Kidney tubule cell (primary cell): ENCODE measurements around the gene UNC13B.
"Not testable (repeated sequence)": the region's sequence is repeated elsewhere in the genome, so short reads cannot be mapped to it uniquely, and the experiment has no call there.

ENCODE experiments used
- DNase-seq: peaks from one replicate; pipeline ENCODE4 v3.0.0-alpha.2; 2018; ENCODE audit warnings: low spot score

UNC13B gene

GRCh38 chr9:35163413-35163812 is 1.6 kb downstream of the UNC13B start:
- DNase-seq, result no peak

- peak; percentile 73 for DNase-seq
Measured at GRCh38 chr9:35164711-35165110, 2.9 kb downstream of the UNC13B start.

GRCh38 chr9:35167429-35167828 is 5.6 kb downstream of the UNC13B start:
- not testable (repeated sequence) for DNase-seq

DNA sequence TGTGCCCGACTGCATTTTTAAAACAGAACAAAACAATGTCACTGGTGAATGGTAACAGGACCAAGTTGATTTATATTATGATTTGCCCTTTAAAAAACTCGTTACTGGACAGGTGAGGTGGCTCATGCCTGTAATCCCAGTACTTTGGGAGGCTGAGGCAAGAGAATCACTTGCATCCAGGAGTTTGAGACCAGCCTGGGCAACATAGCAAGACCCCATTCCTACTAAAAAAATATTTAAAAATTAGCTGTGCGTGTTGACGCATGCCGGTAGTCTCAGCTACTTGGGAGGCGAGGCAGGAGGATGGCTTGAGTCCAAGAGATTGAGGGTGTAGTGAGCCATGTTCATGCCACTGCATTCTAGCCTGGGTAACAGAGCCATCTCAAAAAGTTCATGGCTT is 7.2 kb downstream of the UNC13B start:
- DNase-seq, result peak; percentile 23

GRCh38 chr9:35172878-35173277 is 11.1 kb downstream of the UNC13B start:
- no peak for DNase-seq

DNA sequence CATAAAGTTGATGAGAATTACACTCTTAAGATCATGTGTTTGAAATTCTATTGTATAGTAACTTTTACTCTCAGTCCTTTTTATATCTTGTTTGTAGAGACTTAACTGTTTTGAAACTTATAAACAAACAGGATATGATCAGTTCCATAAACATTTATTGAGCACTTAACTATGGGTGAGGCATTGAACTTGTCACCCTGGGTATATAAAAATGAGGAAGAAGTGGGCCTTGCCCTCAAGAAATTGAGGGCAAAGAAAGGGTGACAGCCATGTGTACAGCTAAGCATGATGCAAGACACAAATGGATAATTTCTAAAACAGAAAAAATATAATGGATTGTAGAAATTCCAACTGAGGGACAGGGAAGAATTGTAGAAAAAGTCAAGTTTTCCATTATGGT is 15.7 kb downstream of the UNC13B start:
- DNase-seq, result no peak

DNA sequence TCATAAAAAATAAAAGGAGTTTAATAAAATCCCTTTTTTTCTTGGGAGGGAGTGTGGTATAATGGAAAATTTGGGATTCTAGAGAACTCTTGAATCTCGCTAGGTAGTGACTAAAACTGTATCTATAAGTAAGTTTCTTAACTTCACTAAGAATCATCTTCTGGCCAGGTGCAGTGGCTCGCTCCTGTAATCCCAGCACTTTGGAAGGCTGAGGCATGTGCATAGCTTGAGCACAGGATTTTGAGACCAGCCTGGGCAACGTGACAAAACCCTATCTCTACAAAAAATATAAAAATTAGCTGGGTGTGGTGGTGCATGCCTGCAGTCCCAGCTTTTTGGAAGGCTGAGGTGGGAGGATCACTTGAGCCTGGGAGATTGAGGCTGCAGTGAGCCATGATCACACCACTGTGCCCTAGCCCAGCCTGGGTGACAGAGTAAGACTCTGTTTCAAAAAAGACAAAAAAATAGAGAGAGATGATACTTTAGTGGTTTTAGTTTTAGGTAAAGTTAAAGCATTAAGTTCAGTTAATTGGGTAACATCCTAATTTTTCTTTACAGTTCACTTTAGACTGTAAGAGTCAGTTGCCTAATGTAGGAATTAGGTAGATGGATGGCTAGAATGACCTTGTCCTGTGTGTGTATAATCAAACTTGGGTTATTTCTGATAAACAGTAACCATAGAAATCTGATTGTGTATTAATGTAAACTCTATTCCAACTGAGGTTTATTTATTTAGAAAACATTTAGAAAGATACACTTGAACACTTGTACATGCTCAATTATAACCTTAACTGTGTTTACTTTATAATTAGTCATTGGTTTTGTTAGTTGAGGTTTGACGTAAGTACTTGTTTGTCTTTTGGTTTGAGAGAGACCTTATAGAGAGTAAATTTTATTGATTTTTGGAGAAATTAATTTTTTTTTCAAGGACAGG is 17.8 kb downstream of the UNC13B start:
- DNase-seq, result no peak

- DNase-seq, result no peak
Measured at GRCh38 chr9:35180801-35181200, 19.0 kb downstream of the UNC13B start.

DNA sequence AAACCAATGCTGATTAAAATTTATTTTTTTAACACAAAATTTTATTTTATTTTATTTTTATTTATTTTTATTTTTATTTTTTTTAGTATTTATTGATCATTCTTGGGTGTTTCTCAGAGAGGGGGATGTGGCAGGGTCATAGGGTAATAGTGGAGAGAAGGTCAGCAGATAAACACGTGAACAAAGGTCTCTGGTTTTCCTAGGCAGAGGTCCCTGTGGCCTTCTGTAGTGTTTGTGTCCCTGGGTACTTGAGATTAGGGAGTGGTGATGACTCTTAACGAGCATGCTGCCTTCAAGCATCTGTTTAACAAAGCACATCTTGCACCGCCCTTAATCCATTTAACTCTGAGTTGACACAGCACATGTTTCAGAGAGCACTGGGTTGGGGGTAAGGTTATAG is 20.6 kb downstream of the UNC13B start:
- DNase-seq, result not testable (repeated sequence)

DNA sequence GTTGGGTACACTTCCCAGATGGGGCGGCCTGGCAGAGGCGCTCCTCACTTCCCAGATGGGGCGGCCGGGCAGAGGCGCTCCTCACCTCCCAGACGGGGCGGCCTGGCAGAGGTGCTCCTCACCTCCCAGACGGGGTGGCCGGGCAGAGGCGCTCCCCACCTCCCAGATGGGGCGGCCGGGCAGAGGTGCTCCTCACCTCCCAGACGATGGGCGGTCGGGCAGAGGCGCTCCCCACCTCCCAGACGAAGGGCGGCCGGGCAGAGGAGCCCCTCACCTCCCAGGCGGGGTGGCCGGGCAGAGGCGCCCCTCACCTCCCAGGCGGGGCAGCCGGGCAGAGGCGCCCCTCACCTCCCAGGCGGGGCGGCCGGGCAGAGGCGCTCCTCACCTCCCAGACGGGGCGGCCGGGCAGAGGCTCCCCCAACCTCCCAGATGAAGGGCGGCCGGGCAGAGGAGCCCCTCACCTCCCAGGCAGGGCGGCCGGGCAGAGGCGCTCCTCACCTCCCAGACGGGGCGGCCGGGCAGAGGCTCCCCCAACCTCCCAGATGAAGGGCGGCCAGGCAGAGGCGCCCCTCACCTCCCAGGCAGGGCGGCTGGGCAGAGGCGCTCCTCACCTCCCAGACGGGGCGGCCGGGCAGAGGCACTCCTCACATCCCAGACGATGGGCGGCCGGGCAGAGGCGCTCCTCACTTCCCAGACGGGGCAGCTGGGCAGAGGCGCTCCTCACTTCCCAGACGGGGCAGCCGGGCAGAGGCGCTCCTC is 21.4 kb downstream of the UNC13B start:
- not testable (repeated sequence) for DNase-seq

- DNase-seq, result not testable (repeated sequence)
Measured at GRCh38 chr9:35183755-35184480, 22.1 kb downstream of the UNC13B start.

DNA sequence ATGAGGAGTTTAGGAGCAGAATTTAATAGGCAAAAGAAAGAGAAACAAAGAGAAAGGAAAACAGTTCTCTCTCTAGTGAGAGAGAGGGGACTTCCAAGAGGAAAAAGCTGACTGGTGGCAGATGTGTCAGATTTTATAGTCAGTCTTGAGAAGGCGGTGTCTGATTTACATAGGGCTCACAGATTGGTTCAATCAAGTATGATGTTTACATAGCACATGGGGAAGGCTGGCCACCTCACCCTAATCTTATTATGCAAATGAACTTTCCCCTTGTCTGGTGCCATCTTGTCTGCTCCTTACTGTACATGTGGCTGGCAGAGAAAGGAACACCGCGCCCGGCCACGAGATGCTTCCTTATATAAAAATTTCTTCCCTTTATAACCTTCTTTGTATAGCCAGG is 24.7 kb downstream of the UNC13B start:
- DNase-seq, result peak; percentile 2

- no peak for DNase-seq
Measured at GRCh38 chr9:35190203-35190602, 28.4 kb downstream of the UNC13B start.

DNA sequence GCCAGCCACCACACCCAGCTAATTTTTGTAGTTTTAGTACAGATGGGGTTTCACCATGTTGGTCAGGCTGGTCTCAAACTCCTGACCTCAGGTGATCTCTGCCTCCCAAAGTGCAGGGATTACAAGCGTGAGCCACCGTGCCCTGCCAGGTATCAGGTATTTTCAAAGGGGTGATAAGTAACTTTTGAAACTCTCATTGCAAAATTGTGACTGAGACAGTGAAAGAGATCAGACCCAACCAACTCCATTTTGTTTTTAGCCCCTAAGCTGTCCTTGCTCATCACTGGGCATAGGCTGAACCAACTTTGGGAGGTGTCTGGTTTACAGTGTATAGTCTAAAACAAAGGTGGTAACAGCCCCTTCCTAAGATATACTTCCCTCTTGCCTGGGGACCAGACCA is 29.3 kb downstream of the UNC13B start:
- no peak for DNase-seq

DNA sequence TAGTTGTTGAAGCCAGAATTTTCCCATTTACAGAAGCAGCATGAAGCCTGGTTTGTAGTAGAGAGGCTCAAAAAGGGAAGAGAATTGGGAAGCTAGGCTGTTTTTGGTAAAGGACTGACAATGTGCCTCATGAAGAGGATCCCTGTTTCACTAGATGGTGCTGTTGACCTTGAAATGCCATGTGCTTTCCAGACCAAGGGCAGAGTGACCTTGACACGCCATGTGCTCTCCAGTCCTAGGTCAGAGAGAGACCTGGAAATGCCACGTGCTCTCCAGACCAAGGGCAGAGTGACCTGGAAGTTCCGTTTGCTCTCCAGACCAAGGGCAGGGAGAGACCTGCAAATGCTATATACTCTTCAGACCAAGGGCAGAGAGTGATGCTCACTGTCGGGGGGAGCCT is 32.0 kb downstream of the UNC13B start:
- no peak for DNase-seq

- no peak for DNase-seq
Measured at GRCh38 chr9:35195683-35196082, 33.9 kb downstream of the UNC13B start.

DNA sequence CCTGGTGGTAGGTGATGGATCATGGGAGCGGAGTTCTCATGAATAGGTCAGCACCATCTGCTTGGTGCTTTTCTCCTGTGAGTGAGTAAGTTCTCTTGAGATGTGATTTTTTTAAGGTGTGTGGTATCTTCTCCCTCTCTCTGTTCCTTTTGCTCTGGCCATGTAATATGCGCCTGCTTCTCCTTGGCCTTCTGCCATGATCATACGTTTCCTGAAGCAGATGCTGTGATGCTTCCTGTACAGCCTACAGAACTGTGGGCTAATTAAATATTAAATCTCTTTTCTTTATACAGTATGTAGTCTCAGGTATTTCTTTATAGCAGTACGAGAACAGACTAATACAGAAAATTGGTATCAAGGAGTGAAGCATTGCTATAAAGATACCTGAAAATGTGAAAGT is 36.4 kb downstream of the UNC13B start:
- no peak for DNase-seq

DNA sequence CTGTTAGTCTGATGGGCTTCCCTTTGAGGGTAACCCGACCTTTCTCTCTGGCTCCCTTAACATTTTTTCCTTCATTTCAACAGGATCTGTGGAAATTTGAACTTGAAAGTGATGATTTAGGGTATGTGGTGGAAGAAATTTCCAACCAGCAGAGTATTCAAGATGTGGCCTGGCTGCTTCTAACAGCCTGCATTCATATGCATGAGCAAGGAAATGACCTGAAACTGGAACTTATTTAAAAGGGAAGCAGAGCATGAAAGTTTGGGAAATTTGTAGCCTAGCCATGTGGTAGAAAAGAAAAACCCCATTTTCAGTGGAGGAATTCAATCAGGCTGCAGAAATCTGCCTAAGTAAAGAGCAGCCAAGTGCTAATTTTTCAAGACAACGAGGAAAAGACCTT is 41.7 kb downstream of the UNC13B start:
- no peak for DNase-seq

- no peak for DNase-seq
Measured at GRCh38 chr9:35205340-35205739, 43.5 kb downstream of the UNC13B start.

- DNase-seq, result no peak
Measured at GRCh38 chr9:35211854-35212253, 50.0 kb downstream of the UNC13B start.

GRCh38 chr9:35220659-35221338 is 59.0 kb downstream of the UNC13B start:
- no peak for DNase-seq

DNA sequence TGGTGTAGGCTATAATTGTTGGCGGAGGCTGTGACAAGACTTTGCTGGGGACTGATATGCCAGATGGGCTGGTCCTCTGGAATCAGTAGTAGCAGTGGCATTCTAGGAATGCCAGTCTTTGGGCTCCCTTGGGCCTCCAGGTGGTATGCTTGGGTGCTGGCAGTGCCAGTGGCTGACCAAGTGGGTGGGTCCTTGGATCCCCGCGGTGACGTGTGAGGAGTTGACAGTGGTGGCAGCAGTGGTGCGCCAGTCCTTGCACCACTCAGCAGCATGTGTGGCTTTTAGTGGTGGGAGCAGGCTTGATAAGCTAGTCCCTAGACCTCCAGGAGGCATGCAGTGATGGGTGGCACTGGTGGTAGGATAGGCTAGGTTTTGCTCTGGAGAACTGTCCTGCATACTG is 63.9 kb downstream of the UNC13B start:
- DNase-seq, result no peak
